HEK293T (cell line): Measurements from ENCODE around the gene KCNQ1OT1.

ENCODE experiments used
- ARNT ChIP-seq: fragments of 450-650 bp; IDR thresholded peaks from 2 replicates; pipeline ENCODE4 v1.6.1; 2017; ENCODE audit warnings: mild to moderate bottlenecking
- BHLHE40 ChIP-seq: fragments of 450-650 bp; IDR thresholded peaks from 2 replicates; pipeline ENCODE4 v1.6.1; 2016; ENCODE audit warnings: mild to moderate bottlenecking, moderate library complexity, borderline replicate concordance
- ELF4 ChIP-seq: fragments of 450-650 bp; IDR thresholded peaks from 2 replicates; pipeline ENCODE4 v1.6.1; 2017; ENCODE audit warnings: antibody characterized with exemption
- FOXA1 ChIP-seq: fragments of 450-650 bp; IDR thresholded peaks from 2 replicates; pipeline ENCODE4 v1.6.1; 2016; ENCODE audit warnings: mild to moderate bottlenecking
- FOXM1 ChIP-seq: fragments of 450-650 bp; IDR thresholded peaks from 2 replicates; pipeline ENCODE4 v1.6.1; 2017; ENCODE audit warnings: mild to moderate bottlenecking, borderline replicate concordance
- HDGF ChIP-seq: fragments of 450-650 bp; IDR thresholded peaks from 2 replicates; pipeline ENCODE4 v1.6.1; 2017; ENCODE audit warnings: antibody characterized with exemption, borderline replicate concordance
- L3MBTL2 ChIP-seq: fragments of 450-650 bp; conservative IDR thresholded peaks from 2 replicates; pipeline ENCODE4 v1.6.1; 2016; ENCODE audit warnings: mild to moderate bottlenecking
- LEF1 ChIP-seq: fragments of 450-650 bp; IDR thresholded peaks from 2 replicates; pipeline ENCODE4 v1.6.1; 2017; ENCODE audit warnings: mild to moderate bottlenecking, borderline replicate concordance
- SP1 ChIP-seq: fragments of 450-650 bp; IDR thresholded peaks from 2 replicates; pipeline ENCODE4 v1.6.1; 2017
- SUZ12 ChIP-seq: fragments of 450-650 bp; IDR thresholded peaks from 2 replicates; pipeline ENCODE4 v1.6.1; 2016; ENCODE audit warnings: mild to moderate bottlenecking
- TARDBP ChIP-seq: fragments of 450-650 bp; IDR thresholded peaks from 2 replicates; pipeline ENCODE4 v1.6.1; 2016
- ZNF384 ChIP-seq: fragments of 450-650 bp; IDR thresholded peaks from 2 replicates; pipeline ENCODE4 v1.6.1; 2016
- TF ChIP-seq, protein P1 (sequence below): fragments of 450-650 bp; IDR thresholded peaks from 2 replicates; pipeline ENCODE4 v1.6.1; 2016

DNA sequence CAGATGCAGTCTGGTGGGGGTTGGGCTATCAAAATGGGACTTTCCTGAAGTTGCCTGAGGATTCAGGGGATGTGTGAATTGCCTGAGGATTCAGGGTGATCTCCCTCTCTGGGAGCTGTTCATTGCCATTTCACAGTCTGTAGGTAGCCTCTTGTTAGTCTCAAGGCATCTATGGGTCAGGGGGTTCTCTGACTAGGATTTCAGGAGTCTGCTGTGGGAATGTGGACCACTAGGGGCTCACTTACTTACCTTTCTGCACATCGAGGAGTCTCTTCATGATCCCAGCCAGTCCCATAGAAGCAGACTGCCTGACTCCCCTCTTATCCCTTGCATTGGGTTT, 54.0 kb downstream of the KCNQ1OT1 start:
- no peak for TF ChIP-seq L3MBTL2
- TF ChIP-seq, protein P1, sequence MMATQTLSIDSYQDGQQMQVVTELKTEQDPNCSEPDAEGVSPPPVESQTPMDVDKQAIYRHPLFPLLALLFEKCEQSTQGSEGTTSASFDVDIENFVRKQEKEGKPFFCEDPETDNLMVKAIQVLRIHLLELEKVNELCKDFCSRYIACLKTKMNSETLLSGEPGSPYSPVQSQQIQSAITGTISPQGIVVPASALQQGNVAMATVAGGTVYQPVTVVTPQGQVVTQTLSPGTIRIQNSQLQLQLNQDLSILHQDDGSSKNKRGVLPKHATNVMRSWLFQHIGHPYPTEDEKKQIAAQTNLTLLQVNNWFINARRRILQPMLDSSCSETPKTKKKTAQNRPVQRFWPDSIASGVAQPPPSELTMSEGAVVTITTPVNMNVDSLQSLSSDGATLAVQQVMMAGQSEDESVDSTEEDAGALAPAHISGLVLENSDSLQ: no peak
- no peak for TF ChIP-seq ARNT
- no peak for TF ChIP-seq SP1
- no peak for TF ChIP-seq FOXM1
- TF ChIP-seq TARDBP: no peak
- TF ChIP-seq BHLHE40: no peak
- no peak for TF ChIP-seq ELF4
- no peak for TF ChIP-seq ZNF384
- no peak for TF ChIP-seq FOXA1
- TF ChIP-seq SUZ12: no peak
- no peak for TF ChIP-seq HDGF
- TF ChIP-seq LEF1: no peak
